GM21529 (cell line): ENCODE measurements around the gene CRYAA.
"Not testable (repeated sequence)": the region's sequence is repeated elsewhere in the genome, so short reads cannot be mapped to it uniquely, and the experiment has no call there.

Experiments
- ATAC-seq: cut with Tn5 transposase; IDR thresholded peaks from one replicate; pipeline ENCODE4 v1.9.1; 2021; ENCODE audit not compliant: unreplicated experiment

CRYAA gene

GRCh38 chr21:43177043-43177906 is 8.5 kb downstream of the CRYAA start:
- peak; percentile 80 for ATAC-seq

- not testable (repeated sequence) for ATAC-seq
Observed at GRCh38 chr21:43178175-43178826, 9.5 kb downstream of the CRYAA start.

- ATAC-seq = not testable (repeated sequence)
Observed at GRCh38 chr21:43181033-43181432, 12.2 kb downstream of the CRYAA start.

GRCh38 chr21:43187268-43187667 is 18.5 kb downstream of the CRYAA start:
- not testable (repeated sequence) for ATAC-seq

GRCh38 chr21:43187715-43188114 is 18.9 kb downstream of the CRYAA start:
- ATAC-seq = no peak

GRCh38 chr21:43188181-43188580 is 19.4 kb downstream of the CRYAA start:
- ATAC-seq = no peak

- no peak for ATAC-seq
Observed at GRCh38 chr21:43188592-43189210, 19.9 kb downstream of the CRYAA start.

- ATAC-seq = no peak
Observed at GRCh38 chr21:43189936-43190335, 21.1 kb downstream of the CRYAA start.

GRCh38 chr21:43190544-43190943 is 21.7 kb downstream of the CRYAA start:
- no peak for ATAC-seq

- no peak for ATAC-seq
Observed at GRCh38 chr21:43190951-43191350, 22.1 kb downstream of the CRYAA start.

GRCh38 chr21:43191521-43191920 is 22.7 kb downstream of the CRYAA start:
- no peak for ATAC-seq

GRCh38 chr21:43191971-43192370 is 23.2 kb downstream of the CRYAA start:
- no peak for ATAC-seq

GRCh38 chr21:43192501-43193081 is 23.8 kb downstream of the CRYAA start:
- no peak for ATAC-seq

- no peak for ATAC-seq
Observed at GRCh38 chr21:43193088-43193650, 24.4 kb downstream of the CRYAA start.

- ATAC-seq = no peak
Observed at GRCh38 chr21:43193651-43194302, 25.0 kb downstream of the CRYAA start.

- no peak for ATAC-seq
Observed at GRCh38 chr21:43194303-43195120, 25.7 kb downstream of the CRYAA start.

GRCh38 chr21:43195121-43196021 is 26.6 kb downstream of the CRYAA start:
- ATAC-seq = no peak

GRCh38 chr21:43196826-43197225 is 28.0 kb downstream of the CRYAA start:
- ATAC-seq = no peak

- no peak for ATAC-seq
Observed at GRCh38 chr21:43198376-43198775, 29.6 kb downstream of the CRYAA start.
